Endothelial cell of umbilical vein (primary cell): ENCODE data around the gene LAMP5. TPM values are rescaled to one million over a fixed set of nuclear protein-coding genes. Genes with fewer than 3 reads are reported as not detected.

ENCODE experiments used
- BruUV-seq: library from RNA; stranded (reverse); fragments of 400-500 nt; replicated peaks from 2 replicates; lab custom pipeline; 2021; lab: Mats Ljungman, UMichigan
- CTCF ChIA-PET: fragments of 300-600, 350-600 bp; sonication (Branson Sonifier 250); formaldehyde crosslinking; loops from one replicate; lab custom pipeline; 2021; ENCODE audit warnings: antibody characterized with exemption, inconsistent platforms; lab: Charles Lee
- POLR2A ChIA-PET: fragments of 300-600, 350-600 bp; sonication (Branson Sonifier 250); formaldehyde crosslinking; loops from one replicate; lab custom pipeline; 2021; ENCODE audit warnings: antibody characterized with exemption, inconsistent platforms; lab: Charles Lee
- DNase-seq: peaks from one replicate; pipeline ENCODE4 v3.0.0-alpha.2; 2011; ENCODE audit warnings: low read depth, low spot score
- FAIRE-seq: peaks from 2 replicates; lab custom pipeline; 2011; peaks lifted over from hg19 to GRCh38; lab: Jason Lieb, UNC
- H2AFZ ChIP-seq: 2 replicates; pipeline ENCODE4 v1.6.0; 2012; ENCODE audit warnings: low read depth, low read length, control low read depth, inconsistent platforms
- H3K27ac ChIP-seq: 2 replicates; pipeline ENCODE4 v1.5.1; 2011; ENCODE audit warnings: low read depth, mild to moderate bottlenecking, control low read depth, low read length, moderate library complexity; ENCODE audit not compliant: insufficient read depth
- H3K27me3 ChIP-seq, 2 experiments: 2 replicates each; pipeline versions ENCODE4 v1.6.0 to v1.6.1; 2011; ENCODE audit warnings: low read length in 2 of 2, mixed read lengths in 1 of 2; ENCODE audit not compliant: control insufficient read depth in 2 of 2, insufficient read depth in 2 of 2
- H3K36me3 ChIP-seq, 2 experiments: 2 replicates in 1 of 2; 3 replicates in 1 of 2; pipeline ENCODE4 v1.5.1; 2011; ENCODE audit warnings: low read length in 2 of 2, mild to moderate bottlenecking in 1 of 2, moderate library complexity in 1 of 2; ENCODE audit not compliant: control insufficient read depth in 2 of 2, insufficient read depth in 2 of 2; ENCODE audit errors: extremely low read depth in 1 of 2
- H3K4me1 ChIP-seq: 3 replicates; pipeline ENCODE4 v1.5.1; 2011; ENCODE audit warnings: mild to moderate bottlenecking, low read length; ENCODE audit not compliant: control insufficient read depth, insufficient read depth; ENCODE audit errors: extremely low read depth
- H3K4me2 ChIP-seq: 2 replicates; pipeline ENCODE4 v1.6.1; 2011; ENCODE audit warnings: low read length, control low read depth, mixed read lengths; ENCODE audit not compliant: insufficient read depth
- H3K4me3 ChIP-seq, 3 experiments: fragments of 200-600 bp in 1 of 3; sonication (generic), shearing (Covaris generic) in 1 of 3; replicated peaks in 1 of 3; 2 replicates each; pipeline ENCODE4 v1.5.1; 2011 to 2016; ENCODE audit warnings: control low read depth in 3 of 3, low read length in 3 of 3, mild to moderate bottlenecking in 2 of 3, inconsistent platforms in 1 of 3, low read depth in 1 of 3, moderate library complexity in 1 of 3; ENCODE audit not compliant: insufficient read depth in 1 of 3
- H3K79me2 ChIP-seq: 2 replicates; pipeline ENCODE4 v1.6.0; 2012; ENCODE audit warnings: low read length, inconsistent platforms; ENCODE audit not compliant: control insufficient read depth, insufficient read depth
- H3K9ac ChIP-seq: replicated peaks from 2 replicates; pipeline ENCODE3; 2011; ENCODE audit warnings: low read length, control low read depth; ENCODE audit not compliant: insufficient read depth; ENCODE audit errors: extremely low read depth
- H3K9me1 ChIP-seq: replicated peaks from 3 replicates; pipeline ENCODE4 v1.6.0; 2011; ENCODE audit warnings: mild to moderate bottlenecking, low read length; ENCODE audit not compliant: control insufficient read depth, insufficient read depth; ENCODE audit errors: extremely low read depth
- H3K9me3 ChIP-seq: replicated peaks from 2 replicates; pipeline ENCODE4 v1.5.1; 2012; ENCODE audit warnings: low read length, inconsistent platforms; ENCODE audit not compliant: control insufficient read depth, insufficient read depth
- H4K20me1 ChIP-seq: replicated peaks from 2 replicates; pipeline ENCODE3; 2011; ENCODE audit warnings: mild to moderate bottlenecking, low read length; ENCODE audit not compliant: control insufficient read depth, insufficient read depth; ENCODE audit errors: extremely low read depth
- CTCF ChIP-seq, 2 donors: IDR thresholded peaks; 1 replicate in 1 of 2; 2 replicates in 1 of 2; pipeline ENCODE4 v1.5.1; 2011; ENCODE audit warnings: low read length in 2 of 2, mild to moderate bottlenecking in 2 of 2, moderate library complexity in 2 of 2, control low read depth in 1 of 2, inconsistent platforms in 1 of 2, low read depth in 1 of 2; ENCODE audit not compliant: insufficient read depth in 1 of 2; ENCODE audit errors: extremely low read depth in 1 of 2
- EZH2 ChIP-seq: IDR thresholded peaks from 2 replicates; pipeline ENCODE4 v1.6.1; 2012; ENCODE audit warnings: borderline replicate concordance, low read depth, mild to moderate bottlenecking, moderate library complexity, low read length, inconsistent platforms; ENCODE audit not compliant: severe bottlenecking
- FOS ChIP-seq: IDR thresholded peaks from 2 replicates; pipeline ENCODE4 v1.6.1; 2011; ENCODE audit warnings: mild to moderate bottlenecking, low read length, moderate library complexity, borderline replicate concordance; ENCODE audit not compliant: insufficient read depth
- GATA2 ChIP-seq: IDR thresholded peaks from 2 replicates; pipeline ENCODE4 v1.7.0; 2011; ENCODE audit warnings: low read depth, mild to moderate bottlenecking, moderate library complexity, mixed read lengths, low read length; ENCODE audit not compliant: insufficient read length, insufficient read depth
- JUN ChIP-seq: IDR thresholded peaks from 2 replicates; pipeline ENCODE4 v1.6.1; 2011; ENCODE audit warnings: borderline replicate concordance, low read depth; ENCODE audit not compliant: insufficient read length, insufficient read depth
- MAX ChIP-seq: IDR thresholded peaks from 2 replicates; pipeline ENCODE4 v1.6.1; 2011; ENCODE audit not compliant: insufficient read depth, insufficient read length
- MYC ChIP-seq: IDR thresholded peaks from one replicate; pipeline ENCODE4 v1.6.1; 2011; ENCODE audit warnings: mild to moderate bottlenecking, low read depth, low read length
- POLR2A ChIP-seq: IDR thresholded peaks from 2 replicates; pipeline ENCODE4 v1.6.1; 2012; ENCODE audit warnings: low read depth, mild to moderate bottlenecking, control low read depth, low read length
- POLR2AphosphoS5 ChIP-seq: IDR thresholded peaks from 2 replicates; pipeline ENCODE4 v1.6.1; 2012; ENCODE audit warnings: low read depth, mild to moderate bottlenecking, control low read depth, low read length, moderate library complexity; ENCODE audit not compliant: insufficient read depth
- dilution Hi-C: fragments of 300-500 bp; cut with MboI; formaldehyde crosslinking; loops from one replicate; pipeline ENCODE4 v1.15.0; 2019; ENCODE audit warnings: low sequenced_read_pairs; ENCODE audit not compliant: extremely low pct_ligation_motif_present
- intact Hi-C: fragments of 100-400 bp; cut with micrococcal nuclease; formaldehyde crosslinking; loops from one replicate; pipeline ENCODE4 v1.10.0; 2022
- polyA plus RNA-seq, 4 experiments: library from polyadenylated mRNA; depleted of rRNA in 3 of 4; stranded (reverse) in 3 of 4; unstranded in 1 of 4; fragments of >200 nt; gene quantifications; 2 replicates each; pipeline versions ENCODE4 v1.2.1 to v1.2.3, GENCODE V29; 2011 to 2012; ENCODE audit warnings: missing spikeins in 1 of 4
- total RNA-seq: library from RNA; stranded (reverse); gene quantifications from 2 replicates; pipeline ENCODE4 v1.2.3, GENCODE V29; 2021

Gene LAMP5
- total and polyA plus RNA-seq, 2 donors (not counting 3 experiments of a cell fraction or from before 2014, with no cell fraction given), result not detected

- DNase-seq (no peak), FAIRE-seq (no peak)
- Histone ChIP-seq H3K79me2 (no peaks in the 10 kb centered on the region), H3K9me1 (no peaks in the 10 kb centered on the region), H2AFZ (no peak overlapping the region), H3K4me3 (no peak overlapping the region), H4K20me1 (no peaks in the 10 kb centered on the region), H3K4me1 (no peaks in the 10 kb centered on the region), H3K9ac (no peak overlapping the region), H3K36me3 (no peaks in the 10 kb centered on the region), H3K27me3 (peaks cover 4 to 7% of the 10 kb centered on the region in 2 experiments), H3K9me3 (no peaks in the 10 kb centered on the region), H3K27ac (no peak overlapping the region), H3K4me2 (no peak overlapping the region)
- dilution Hi-C loops, result no loop called here
- TF ChIP-seq MAX (no peak), MYC (no peak), CTCF (IDR thresholded peaks at IDR 0.05; ENCODE audit: extremely low read depth in 1 of 2, insufficient read depth in 1 of 2, low read depth in 1 of 2, low read length in 2 of 2) (no peak), GATA2 (no peak), POLR2AphosphoS5 (no peak), FOS (no peak), POLR2A (no peak), JUN (no peak), EZH2 (no peak)
- POLR2A ChIA-PET, result no interaction called here
- CTCF ChIA-PET, result no interaction called here
- BruUV-seq, result no TSS peak
- intact Hi-C loops, result no loop called here
These were observed 35.9 kb downstream of the LAMP5 start for GRCh38 chr20:9550283-9550682.
